Heart left ventricle (tissue), 16 donors: ENCODE data around the gene RYR3. TPM values are rescaled to one million over a fixed set of nuclear protein-coding genes. Genes with fewer than 3 reads are reported as not detected.

Experiments used
- ATAC-seq, 4 donors: fragments of 200-7000 bp; cut with Tn5 transposase; one replicate each; pipeline ENCODE4 v1.9.1; 2020 to 2022; ENCODE audit warnings: moderate library complexity in 4 of 4, mild to moderate bottlenecking in 3 of 4, moderate number of reproducible peaks in 1 of 4
- DNase-seq, 5 donors: peaks; one replicate each; pipeline ENCODE4 v3.0.0-alpha.2; 2020
- H3K27ac ChIP-seq, 12 donors: fragments of 200-600 bp; sonication (generic) in 4 of 12; one replicate each; pipeline versions ENCODE4 v1.5.0 to v1.8.0; 2016 to 2022; ENCODE audit warnings: mild to moderate bottlenecking in 2 of 12
- H3K27me3 ChIP-seq, 9 donors: fragments of 200-600 bp; sonication (generic) in 2 of 9; one replicate each; pipeline versions ENCODE4 v1.5.1 to v1.8.0; 2016 to 2022; ENCODE audit warnings: mild to moderate bottlenecking in 3 of 9
- H3K36me3 ChIP-seq, 9 donors: fragments of 200-600 bp; sonication (generic) in 2 of 9; one replicate each; pipeline versions ENCODE4 v1.5.0 to v1.8.0; 2018 to 2022; ENCODE audit warnings: mild to moderate bottlenecking in 2 of 9
- H3K4me1 ChIP-seq, 12 donors: fragments of 200-600 bp; sonication (generic) in 4 of 12; one replicate each; pipeline versions ENCODE4 v1.5.0 to v1.8.0; 2016 to 2022; ENCODE audit warnings: mild to moderate bottlenecking in 3 of 12
- H3K4me3 ChIP-seq, 12 donors: fragments of 200-600 bp; sonication (generic) in 4 of 12; one replicate each; pipeline versions ENCODE4 v1.5.0 to v1.8.0; 2017 to 2022; ENCODE audit warnings: mild to moderate bottlenecking in 9 of 12, moderate library complexity in 4 of 12
- H3K9me3 ChIP-seq, 12 donors: fragments of 200-600 bp; sonication (generic) in 4 of 12; one replicate each; pipeline versions ENCODE4 v1.5.0 to v1.8.0; 2016 to 2022; ENCODE audit warnings: mild to moderate bottlenecking in 1 of 12
- POLR2A ChIP-seq, 2 donors: fragments of 450-650 bp; IDR thresholded peaks; one replicate each; pipeline ENCODE4 v1.6.1; 2017; ENCODE audit warnings: antibody characterized with exemption in 2 of 2, mild to moderate bottlenecking in 2 of 2, moderate library complexity in 2 of 2
- WGBS, 4 donors: extraction: QIAGEN DNeasy Blood & Tissue Kit in 2 of 4; methylation state at CpG; one replicate each; pipeline versions ENCODE4 v1.1.5 to v1.1.7; 2013 to 2018; 5-methylcytosine and 5-hydroxymethylcytosine counted together
- intact Hi-C, 10 donors: fragments of 100-400 bp; cut with DNase I; formaldehyde crosslinking; loops; one replicate each; pipeline versions ENCODE4 v1.11.1 to v1.14.2; 2022
- polyA plus RNA-seq, 2 donors: library from polyadenylated mRNA; stranded (reverse); fragments of 200-250 nt; gene quantifications; one replicate each; pipeline ENCODE4 v1.2.3, GENCODE V29; 2013
- total RNA-seq, 9 donors: library from RNA; depleted of rRNA in 2 of 9; stranded (reverse); fragments of >200 nt in 2 of 9; fragmentation: NEBNext Ultra II Directional in 3 of 9; extraction: Animal tissue kit (Norgen Biotek cat#: 25700) in 3 of 9; gene quantifications; one replicate each; pipeline versions ENCODE4 v1.1.0 to v1.2.4, GENCODE V29; 2016 to 2023
- TF ChIP-seq, protein P1 (sequence below), 12 donors: fragments of 200-600 bp; sonication (generic) in 4 of 12; IDR thresholded peaks; one replicate each; pipeline versions ENCODE4 v1.5.0 to v1.8.0; 2018 to 2022; ENCODE audit warnings: antibody characterized with exemption in 12 of 12, mild to moderate bottlenecking in 5 of 12
- donor health status: ischemic (EF 13 %, LVEDD 7.1; RV severe dilation, severe dysfunction).
- donor health status: healthy with polysubstance abuse.
- donor health status: DM: no; HTN: yes; CAD: no.
- donor health status: DM: no; HTN: no; CAD: no.
- donor health status: ischemic (EF 25% LVEDD 6.9; RV normal size, moderate dysfunction).
- donor health status: ischemic (EF 25% LVEDD 5.7; RV mildly dilated, moderate dysfunction).
- donor health status: healthy.
- donor health status: DM: yes; HTN: yes; CAD: no.
- donor health status: ischemic (EF 35%, LVEDD 5.7; RV mildly dilated, moderate dysfunction).
- donor health status: nonischemic (EF 11% LVEDD 7.7; RV severe dilation, severe dysfunction).
- donor health status: DM: yes; HTN: yes; CAD: no.
- donor health status: PGD.
- donor health status: ischemic (EF 29% LVEDD 5.4; RV normal size, mild dysfunction).
- donor health status: nonischemic (EF 23%, LVEDD 6.1; RV moderate dilation, normal function).

The RYR3 gene
- total and polyA plus RNA-seq, 11 donors = 0.01 to 0.35 (median 0.23) TPM; not detected in 2

DNA sequence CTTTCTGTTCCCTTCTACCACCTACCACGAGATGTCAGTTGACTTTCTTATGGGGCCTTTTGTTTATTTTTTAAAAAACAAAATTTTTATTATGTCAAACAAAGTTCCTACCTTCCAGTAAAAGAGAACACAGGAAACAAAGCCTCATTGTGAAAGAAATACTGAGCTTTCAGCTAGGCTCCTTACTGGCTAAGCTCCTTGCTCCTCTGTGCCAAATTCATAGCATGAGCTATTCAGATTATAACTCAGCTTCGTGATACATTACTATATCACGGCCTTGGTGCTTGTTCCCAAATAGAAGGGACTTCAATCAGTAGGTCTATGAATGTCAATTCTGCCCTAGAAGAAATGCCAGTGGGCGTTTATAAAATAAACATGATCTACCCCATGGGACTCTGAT is 511.7 kb downstream of the RYR3 start:
- Histone ChIP-seq H3K4me1 (no peaks in the 10 kb centered on the region), H3K27ac (no peak overlapping the region), H3K4me3 (no peak overlapping the region), H3K36me3 (no peaks in the 10 kb centered on the region), H3K9me3 (no peaks in the 10 kb centered on the region), H3K27me3 (no peaks in the 10 kb centered on the region)
- TF ChIP-seq POLR2A (IDR thresholded peaks at IDR 0.05) = no peak
- TF ChIP-seq, protein P1, sequence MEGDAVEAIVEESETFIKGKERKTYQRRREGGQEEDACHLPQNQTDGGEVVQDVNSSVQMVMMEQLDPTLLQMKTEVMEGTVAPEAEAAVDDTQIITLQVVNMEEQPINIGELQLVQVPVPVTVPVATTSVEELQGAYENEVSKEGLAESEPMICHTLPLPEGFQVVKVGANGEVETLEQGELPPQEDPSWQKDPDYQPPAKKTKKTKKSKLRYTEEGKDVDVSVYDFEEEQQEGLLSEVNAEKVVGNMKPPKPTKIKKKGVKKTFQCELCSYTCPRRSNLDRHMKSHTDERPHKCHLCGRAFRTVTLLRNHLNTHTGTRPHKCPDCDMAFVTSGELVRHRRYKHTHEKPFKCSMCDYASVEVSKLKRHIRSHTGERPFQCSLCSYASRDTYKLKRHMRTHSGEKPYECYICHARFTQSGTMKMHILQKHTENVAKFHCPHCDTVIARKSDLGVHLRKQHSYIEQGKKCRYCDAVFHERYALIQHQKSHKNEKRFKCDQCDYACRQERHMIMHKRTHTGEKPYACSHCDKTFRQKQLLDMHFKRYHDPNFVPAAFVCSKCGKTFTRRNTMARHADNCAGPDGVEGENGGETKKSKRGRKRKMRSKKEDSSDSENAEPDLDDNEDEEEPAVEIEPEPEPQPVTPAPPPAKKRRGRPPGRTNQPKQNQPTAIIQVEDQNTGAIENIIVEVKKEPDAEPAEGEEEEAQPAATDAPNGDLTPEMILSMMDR (IDR thresholded peaks at IDR 0.05) = no peak
- DNase-seq = no peak
- 51 to 66% (median 58%) methylated on average over 4 of the region's 4 CpGs for WGBS, 4 donors
- intact Hi-C loops = no loop called here
- no peak for ATAC-seq

DNA sequence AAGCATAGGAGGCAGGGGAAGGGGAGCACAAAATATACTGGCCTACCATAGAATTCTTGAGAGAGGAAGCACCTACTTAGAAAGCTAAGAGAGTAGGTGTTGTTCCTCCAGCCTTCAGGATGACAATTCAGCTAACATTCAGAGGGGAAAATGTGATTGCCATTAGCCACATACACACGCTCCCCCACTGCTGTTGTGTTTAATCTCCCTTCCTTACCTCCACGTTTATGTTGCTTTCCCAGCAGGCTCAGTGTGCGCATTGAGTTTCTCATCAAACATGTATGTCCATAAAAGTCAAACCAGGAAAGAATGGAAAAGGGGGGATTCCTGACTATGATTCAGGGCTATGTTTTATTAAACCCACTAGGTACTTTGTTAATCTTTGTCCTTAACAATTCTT is 512.4 kb downstream of the RYR3 start:
- DNase-seq (no peak), ATAC-seq (no peak)
- intact Hi-C loops = no loop called here
- TF ChIP-seq, protein P1 (IDR thresholded peaks at IDR 0.05) = no peak
- TF ChIP-seq POLR2A (IDR thresholded peaks at IDR 0.05) = no peak
- 68 to 76% (median 74%) methylated on average over 3 of the region's 3 CpGs for WGBS, 4 donors
- Histone ChIP-seq H3K27me3 (no peaks in the 10 kb centered on the region), H3K4me1 (no peaks in the 10 kb centered on the region), H3K27ac (no peak overlapping the region), H3K9me3 (peaks cover 0 to 1% (median 0%) of the 10 kb centered on the region in 12 donors), H3K4me3 (no peak overlapping the region), H3K36me3 (no peaks in the 10 kb centered on the region)

DNA sequence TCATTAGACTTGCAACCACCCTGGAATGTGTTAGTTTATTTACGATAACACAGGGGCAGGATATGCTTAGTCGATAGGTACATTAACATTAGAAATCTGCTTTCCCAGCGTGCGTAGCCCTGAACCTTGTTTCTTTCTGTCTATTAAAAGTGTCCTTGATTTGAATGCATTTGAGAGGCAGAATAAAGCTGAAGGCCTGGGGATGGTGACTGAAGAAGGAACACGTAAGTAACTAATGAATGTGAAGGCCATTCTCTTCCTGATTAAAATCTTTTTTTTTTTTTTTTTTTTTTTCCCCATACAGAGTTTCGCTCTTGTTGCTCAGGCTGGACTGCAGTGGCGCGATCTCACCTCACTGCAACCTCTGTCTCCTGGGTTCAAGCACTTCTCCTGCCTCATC is 514.7 kb downstream of the RYR3 start:
- TF ChIP-seq POLR2A (IDR thresholded peaks at IDR 0.05) = no peak
- TF ChIP-seq, protein P1 (IDR thresholded peaks at IDR 0.05) = no peak
- WGBS, 4 donors = 93 to 94% (median 94%) methylated on average over 8 of the region's 8 CpGs
- Histone ChIP-seq H3K4me3 (no peak overlapping the region), H3K4me1 (no peaks in the 10 kb centered on the region), H3K27me3 (no peaks in the 10 kb centered on the region), H3K27ac (no peak overlapping the region), H3K9me3 (peaks cover 0 to 10% (median 0%) of the 10 kb centered on the region in 12 donors), H3K36me3 (no peaks in the 10 kb centered on the region)
- no peak for ATAC-seq
- intact Hi-C loops = no loop called here
- no peak for DNase-seq

DNA sequence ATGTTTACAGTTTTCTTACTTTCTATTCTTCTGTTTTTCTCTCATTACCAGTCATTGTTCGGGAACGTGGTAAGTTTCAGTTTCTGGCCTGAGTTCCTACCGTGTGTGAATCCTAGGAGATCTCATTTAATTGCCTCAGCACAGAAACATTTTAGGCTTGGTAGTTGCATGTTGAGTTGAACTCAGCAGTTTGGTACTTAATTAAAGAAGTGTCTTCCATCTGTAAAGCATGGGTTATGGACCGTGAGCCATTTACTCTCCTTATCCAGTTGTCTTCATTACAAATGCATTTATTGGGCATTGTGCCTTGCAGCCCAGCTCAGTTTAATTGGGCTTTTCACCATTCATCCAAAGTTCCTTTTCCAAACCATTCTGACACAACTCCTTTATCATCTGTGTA is 515.4 kb downstream of the RYR3 start:
- intact Hi-C loops = no loop called here
- ATAC-seq = no peak
- no peaks in the 10 kb centered on the region for H3K4me1 ChIP-seq
- no peak overlapping the region for H3K4me3 ChIP-seq
- peaks cover 0 to 10% (median 0%) of the 10 kb centered on the region in 12 donors for H3K9me3 ChIP-seq
- no peak for DNase-seq
- H3K36me3 ChIP-seq = no peaks in the 10 kb centered on the region
- H3K27ac ChIP-seq = no peak overlapping the region
- H3K27me3 ChIP-seq = no peaks in the 10 kb centered on the region
- 90 to 97% (median 92%) methylated on average over 4 of the region's 4 CpGs for WGBS, 4 donors
- no peak for TF ChIP-seq POLR2A (IDR thresholded peaks at IDR 0.05)

DNA sequence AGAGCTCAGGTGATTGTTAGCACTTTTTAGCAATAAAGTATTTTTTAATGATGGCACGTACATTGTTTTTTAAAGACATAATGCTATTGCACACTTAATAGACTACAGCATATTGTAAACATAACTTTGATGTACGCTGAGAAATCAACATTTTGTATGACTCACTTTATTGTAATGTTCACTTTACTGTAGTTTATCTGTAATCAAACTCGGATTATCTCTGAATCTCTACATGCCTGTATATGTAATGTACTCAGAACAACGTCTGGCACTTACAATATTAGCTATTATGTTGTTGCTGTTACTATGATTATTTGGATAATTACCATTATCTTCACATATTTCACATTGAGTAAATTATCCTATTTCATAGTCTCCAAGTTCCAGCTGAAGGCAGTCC is 519.6 kb downstream of the RYR3 start:
- H3K9me3 ChIP-seq = peaks cover 0 to 10% (median 0%) of the 10 kb centered on the region in 12 donors
- no peaks in the 10 kb centered on the region for H3K4me1 ChIP-seq
- no peak overlapping the region for H3K27ac ChIP-seq
- no peak overlapping the region for H3K4me3 ChIP-seq
- no peaks in the 10 kb centered on the region for H3K36me3 ChIP-seq
- 67 to 74% (median 70%) methylated on average over 4 of the region's 4 CpGs for WGBS, 4 donors
- no peaks in the 10 kb centered on the region for H3K27me3 ChIP-seq
- ATAC-seq = no peak
- intact Hi-C loops = no loop called here
- TF ChIP-seq POLR2A (IDR thresholded peaks at IDR 0.05) = no peak
- TF ChIP-seq, protein P1 (IDR thresholded peaks at IDR 0.05) = no peak
- DNase-seq = no peak
